GM18520 (cell line): Measurements from ENCODE around the gene HSD3B1.
"Not testable (repeated sequence)": the region's sequence is repeated elsewhere in the genome, so short reads cannot be mapped to it uniquely, and the experiment has no call there.

Source experiments
- ATAC-seq: cut with Tn5 transposase; IDR thresholded peaks from one replicate; pipeline ENCODE4 v1.9.1; 2021; ENCODE audit not compliant: unreplicated experiment

HSD3B1 gene

GRCh38 chr1:119552656-119553055, 45.6 kb downstream of the HSD3B1 start:
- not testable (repeated sequence) for ATAC-seq

GRCh38 chr1:119553302-119554071, 46.5 kb downstream of the HSD3B1 start:
- not testable (repeated sequence) for ATAC-seq

GRCh38 chr1:119554183-119554582, 47.2 kb downstream of the HSD3B1 start:
- no peak for ATAC-seq

- ATAC-seq: no peak
Measured at GRCh38 chr1:119556423-119556822, 49.4 kb downstream of the HSD3B1 start.

- ATAC-seq: not testable (repeated sequence)
Measured at GRCh38 chr1:119560402-119560801, 53.4 kb downstream of the HSD3B1 start.

- ATAC-seq: peak; percentile 47
Measured at GRCh38 chr1:119564548-119564947, 57.5 kb downstream of the HSD3B1 start.
